BE2C (cell line): ENCODE measurements around the gene SMOC1. TPM values are rescaled to one million over a fixed set of nuclear protein-coding genes. Genes with fewer than 3 reads are reported as not detected.

Source experiments
- DNase-seq: peaks from one replicate; pipeline ENCODE4 v3.0.0-alpha.2; 2020
- H3K27me3 ChIP-seq: fragments of 250-450 bp; sonication (Bioruptor Pico); 2 replicates; pipeline ENCODE4 v1.5.1; 2020; ENCODE audit warnings: mild to moderate bottlenecking
- H3K36me3 ChIP-seq: fragments of 250-450 bp; sonication (Bioruptor Pico); 2 replicates; pipeline ENCODE4 v1.5.1; 2020; ENCODE audit warnings: mild to moderate bottlenecking
- H3K4me1 ChIP-seq: fragments of 250-450 bp; sonication (Bioruptor Pico); 2 replicates; pipeline ENCODE4 v1.5.1; 2020
- H3K4me3 ChIP-seq: 2 replicates; pipeline ENCODE4 v1.5.1; 2011; ENCODE audit warnings: low read depth, low read length
- H3K9me3 ChIP-seq: fragments of 250-450 bp; sonication (Bioruptor Pico); 2 replicates; pipeline ENCODE4 v1.5.1; 2020
- CTCF ChIP-seq: IDR thresholded peaks from 2 replicates; pipeline ENCODE4 v1.5.1; 2012; ENCODE audit warnings: mild to moderate bottlenecking, low read depth, low read length
- polyA plus RNA-seq: library from polyadenylated mRNA; unstranded; fragments of >200 nt; gene quantifications from one replicate; pipeline ENCODE4 v1.2.1, GENCODE V29; 2012; ENCODE audit warnings: low read depth, missing spikeins; ENCODE audit not compliant: insufficient read length, insufficient read depth

SMOC1 gene
- polyA plus RNA-seq, result not detected

DNA sequence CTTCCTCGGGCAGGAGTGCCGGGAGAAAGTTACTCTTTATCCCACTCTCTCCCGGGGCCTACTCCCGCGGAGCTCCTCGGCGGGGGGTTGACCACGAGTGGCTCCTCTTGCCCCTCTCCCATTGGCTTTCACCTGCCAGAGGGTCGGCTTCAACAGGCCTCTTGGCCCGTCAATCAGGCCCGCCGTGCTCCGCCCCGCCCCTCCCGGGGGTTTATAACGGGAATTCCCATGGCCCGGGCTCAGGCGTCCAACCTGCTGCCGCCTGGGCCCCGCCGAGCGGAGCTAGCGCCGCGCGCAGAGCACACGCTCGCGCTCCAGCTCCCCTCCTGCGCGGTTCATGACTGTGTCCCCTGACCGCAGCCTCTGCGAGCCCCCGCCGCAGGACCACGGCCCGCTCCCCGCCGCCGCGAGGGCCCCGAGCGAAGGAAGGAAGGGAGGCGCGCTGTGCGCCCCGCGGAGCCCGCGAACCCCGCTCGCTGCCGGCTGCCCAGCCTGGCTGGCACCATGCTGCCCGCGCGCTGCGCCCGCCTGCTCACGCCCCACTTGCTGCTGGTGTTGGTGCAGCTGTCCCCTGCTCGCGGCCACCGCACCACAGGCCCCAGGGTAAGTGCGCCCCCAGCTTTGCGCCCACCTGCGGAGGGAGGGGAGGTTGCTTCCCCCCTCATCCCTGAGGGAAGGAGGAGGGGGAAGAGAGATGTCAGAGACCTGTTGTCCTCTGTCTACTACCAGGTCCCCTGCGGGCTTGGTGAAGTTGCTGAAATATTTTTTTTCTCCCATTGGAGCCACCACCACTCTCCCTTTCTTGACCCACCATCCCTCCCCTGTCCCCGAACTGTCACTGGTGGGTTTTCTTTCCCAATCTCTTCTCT, at the start of gene SMOC1:
Gene SMOC1, plus strand, starts transcription at position 242 of the 869 bp plus-strand sequence. Its CDS starts 263 bp downstream, at position 505.
- Histone ChIP-seq H3K4me3 (no peak within 1 kb of the TSS), H3K27me3 (peaks cover 63% of the 10 kb centered on the region), H3K36me3 (no peaks in the 10 kb centered on the region), H3K4me1 (no peaks in the 10 kb centered on the region), H3K9me3 (no peaks in the 10 kb centered on the region)
- TF ChIP-seq CTCF, result no peak
- peak; percentile 25 for DNase-seq

DNA sequence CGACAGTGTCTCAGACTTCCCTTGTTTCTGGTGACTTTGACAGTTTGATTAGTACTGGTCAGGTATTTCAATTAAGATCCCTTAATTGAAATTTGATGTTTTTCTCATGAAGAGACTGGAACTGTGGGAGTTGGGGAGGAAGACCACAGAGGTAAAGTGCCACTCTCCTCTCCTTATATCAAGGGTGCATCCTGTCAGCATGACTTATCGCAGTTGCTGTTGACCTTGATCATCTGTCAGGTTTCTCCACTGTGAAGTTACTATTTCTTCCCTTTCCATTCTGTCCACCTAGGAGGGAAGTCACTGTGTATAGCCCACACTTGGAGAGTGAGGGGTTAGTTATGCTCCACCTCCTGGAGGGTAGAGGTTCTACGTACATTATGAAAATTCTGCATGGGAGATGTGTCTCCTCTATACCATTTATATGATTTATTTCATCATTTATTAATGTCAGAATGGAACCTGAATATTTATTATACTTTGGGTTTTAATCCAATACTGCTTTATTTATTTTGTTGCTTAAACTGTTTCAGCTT, 40.3 kb upstream of the SMOC1 start:
- Histone ChIP-seq H3K4me3 (no peak overlapping the region), H3K9me3 (no peaks in the 10 kb centered on the region), H3K27me3 (peaks cover 15% of the 10 kb centered on the region; the same call in 1 of the 2 replicates), H3K4me1 (no peaks in the 10 kb centered on the region), H3K36me3 (no peaks in the 10 kb centered on the region)
- no peak for DNase-seq
- no peak for TF ChIP-seq CTCF

DNA sequence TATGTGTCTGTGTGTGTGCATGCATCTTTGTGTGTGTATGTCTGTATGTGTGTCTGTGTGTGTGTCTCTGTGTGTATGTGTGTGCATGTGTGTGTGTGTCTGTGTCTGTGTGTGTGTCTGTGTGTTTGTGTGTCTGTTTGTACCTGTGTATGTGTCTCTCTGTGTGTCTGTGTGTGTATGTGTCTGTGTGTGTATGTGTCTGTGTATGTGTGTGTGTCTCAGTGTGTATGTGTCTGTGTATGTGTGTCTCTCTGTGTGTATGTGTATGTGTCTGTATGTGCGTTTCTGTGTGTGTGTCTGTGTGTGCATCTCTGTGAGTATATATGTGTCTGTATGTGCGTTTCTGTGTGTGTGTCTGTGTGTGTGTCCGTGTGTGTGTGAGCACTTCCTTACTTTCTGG, 39.6 kb upstream of the SMOC1 start:
- no peak for TF ChIP-seq CTCF
- H3K4me1 ChIP-seq, result no peaks in the 10 kb centered on the region

DNA sequence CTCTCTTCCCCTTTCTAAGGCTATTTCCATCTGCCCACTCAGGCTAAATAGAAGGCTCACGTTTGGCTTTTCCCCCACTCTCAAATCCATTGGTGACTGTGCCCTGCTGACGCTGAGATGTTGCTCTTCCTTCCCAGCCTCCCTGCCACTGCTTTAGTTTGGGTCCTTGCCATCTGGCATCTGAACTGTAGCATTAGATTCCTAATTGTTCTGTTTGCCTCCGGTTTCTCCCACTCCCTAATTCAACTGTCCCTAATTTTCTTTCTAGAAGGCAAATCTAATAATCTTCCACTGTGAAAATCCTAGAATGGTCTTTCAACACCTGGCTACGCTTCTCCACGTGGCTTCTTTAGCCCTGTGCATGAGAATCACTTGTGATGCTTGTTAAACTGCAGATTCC, 37.6 kb upstream of the SMOC1 start:
- TF ChIP-seq CTCF, result no peak
- H3K9me3 ChIP-seq, result no peaks in the 10 kb centered on the region
- H3K4me1 ChIP-seq, result no peaks in the 10 kb centered on the region
- H3K27me3 ChIP-seq, result peaks cover 13% of the 10 kb centered on the region; the same call in 1 of the 2 replicates
- no peaks in the 10 kb centered on the region for H3K36me3 ChIP-seq
- DNase-seq, result no peak
- H3K4me3 ChIP-seq, result no peak overlapping the region

More for the DNA sequence above, 39.6 kb upstream of the SMOC1 start:
- DNase-seq, result no peak
- Histone ChIP-seq H3K9me3 (no peaks in the 10 kb centered on the region), H3K36me3 (no peaks in the 10 kb centered on the region), H3K27me3 (peaks cover 13% of the 10 kb centered on the region; the same call in 1 of the 2 replicates), H3K4me3 (no peak overlapping the region)

GRCh38 chr14:69842686-69843420, 36.4 kb upstream of the SMOC1 start:
- Histone ChIP-seq H3K4me3 (no peak overlapping the region), H3K36me3 (no peaks in the 10 kb centered on the region), H3K4me1 (no peaks in the 10 kb centered on the region), H3K27me3 (peaks cover 19% of the 10 kb centered on the region), H3K9me3 (no peaks in the 10 kb centered on the region)
- no peak for DNase-seq
- TF ChIP-seq CTCF, result no peak
